ENCODE data around the gene GJB4.

The GJB4 gene

GRCh38 chr1:34777519-34778321 lies 18.2 kb downstream of the GJB4 start:
- DNase-seq (ENCODE audit: low read depth in 2 of 2): no peak

GRCh38 chr1:34778381-34778780 lies 18.8 kb downstream of the GJB4 start:
- DNase-seq (ENCODE audit: low read depth in 2 of 2): no peak

- DNase-seq (ENCODE audit: low read depth in 2 of 2): no peak
These were observed 19.5 kb downstream of the GJB4 start for GRCh38 chr1:34779005-34779404.

DNA sequence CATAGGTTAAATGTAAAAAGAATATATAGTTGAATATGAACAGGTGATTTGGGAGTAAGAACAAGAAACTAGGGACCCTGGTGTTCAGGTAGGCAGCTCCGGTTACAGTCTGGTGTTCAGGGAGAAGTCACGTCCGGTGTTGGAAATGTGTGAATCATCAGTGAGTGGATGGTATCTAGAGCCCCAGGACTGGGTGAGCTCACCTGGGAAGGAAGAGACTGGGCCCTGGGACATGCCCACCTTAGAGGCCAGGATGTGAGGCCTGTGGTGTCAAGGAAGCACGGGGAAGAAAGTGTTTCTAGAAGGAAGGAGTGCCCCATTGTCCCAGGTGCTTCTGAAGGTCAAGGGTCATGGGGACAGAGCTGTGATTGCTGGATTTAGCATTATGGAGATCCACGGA lies 20.0 kb downstream of the GJB4 start:
- DNase-seq (ENCODE audit: low read depth in 2 of 2): no peak

DNA sequence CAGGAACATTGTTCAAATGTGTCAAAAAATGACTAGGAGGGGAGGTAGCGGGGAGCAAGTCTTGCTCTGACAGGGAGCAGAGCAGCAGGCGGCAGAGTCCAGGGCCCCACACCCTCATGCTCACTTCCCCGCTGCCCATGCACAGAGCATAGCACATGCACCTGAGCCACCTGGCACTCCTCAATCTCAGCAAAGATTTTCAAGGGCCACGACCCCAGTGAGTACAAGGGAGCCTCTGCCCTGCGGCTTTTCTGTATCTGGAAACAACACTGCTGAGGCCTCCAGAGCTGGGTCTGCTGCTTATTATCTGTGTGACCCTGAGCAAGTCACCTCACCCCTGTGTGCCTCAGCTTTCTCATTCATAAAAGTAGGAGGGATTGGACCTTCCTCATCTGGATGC lies 20.4 kb downstream of the GJB4 start:
- DNase-seq (ENCODE audit: low read depth in 2 of 2): no peak

DNA sequence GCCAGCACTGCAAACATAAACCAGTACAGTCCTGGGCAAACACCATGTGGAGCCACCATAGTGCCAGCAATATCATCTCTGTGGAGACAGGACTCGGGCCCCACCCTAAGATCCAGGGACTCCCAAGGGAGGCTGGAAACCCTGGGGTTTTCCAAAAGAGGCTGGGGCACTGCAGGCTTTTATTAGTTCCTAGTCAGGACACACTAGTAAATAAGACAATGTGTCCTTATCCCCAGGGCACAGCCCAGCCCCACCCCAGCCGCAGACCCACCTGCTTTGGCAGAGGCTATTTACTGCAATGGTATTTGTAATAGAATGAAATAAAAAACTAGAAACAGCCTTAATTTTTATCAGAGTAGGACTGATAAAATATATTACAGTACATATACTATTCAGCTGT lies 21.0 kb downstream of the GJB4 start:
- DNase-seq (ENCODE audit: low read depth in 2 of 2): no peak

DNA sequence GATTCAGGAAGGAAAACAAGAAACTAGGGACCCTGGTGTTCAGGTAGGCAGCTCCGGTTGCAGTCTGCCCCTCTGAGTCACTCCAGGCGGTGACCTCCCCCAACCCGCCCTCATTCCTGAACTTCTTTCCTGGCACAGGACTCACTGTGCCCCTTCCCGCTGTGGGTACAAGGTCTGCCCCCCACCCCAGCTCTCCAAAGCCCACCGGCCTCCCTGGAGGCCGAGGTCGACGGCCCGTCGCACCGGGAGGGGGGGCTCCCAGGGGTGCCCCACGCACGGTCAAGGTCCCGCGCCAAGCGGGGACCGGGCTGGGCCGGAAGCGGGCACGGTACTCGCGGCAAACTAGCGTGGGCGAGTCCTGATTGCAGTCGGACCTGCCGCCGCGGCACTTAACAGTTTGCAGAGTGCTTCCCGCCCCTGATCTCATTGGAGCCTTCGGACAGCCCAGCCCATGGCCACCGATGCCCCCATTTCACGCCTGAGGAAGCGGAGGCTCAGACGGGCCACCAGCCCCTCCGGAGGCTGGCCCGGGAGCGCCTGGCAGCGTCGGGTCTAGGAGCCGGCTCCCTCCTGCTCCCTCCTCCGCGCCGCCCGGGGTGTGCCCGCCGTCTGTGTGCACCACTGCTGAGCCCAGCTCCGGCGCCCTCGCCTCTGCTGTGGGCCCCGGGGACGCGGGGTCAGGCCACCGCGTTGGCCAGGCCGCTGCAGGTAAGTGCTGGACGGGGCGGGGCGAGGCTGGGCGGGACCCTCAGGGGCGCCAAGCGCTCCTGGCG lies 21.7 kb downstream of the GJB4 start, which contains the start of gene GJB3:
GJB3 (plus strand) TSS at position 144 of the 773 bp plus-strand sequence. CDS start 3,549 bp downstream, outside the sequence.
- DNase-seq (ENCODE audit: low read depth in 2 of 2): no peak

DNA sequence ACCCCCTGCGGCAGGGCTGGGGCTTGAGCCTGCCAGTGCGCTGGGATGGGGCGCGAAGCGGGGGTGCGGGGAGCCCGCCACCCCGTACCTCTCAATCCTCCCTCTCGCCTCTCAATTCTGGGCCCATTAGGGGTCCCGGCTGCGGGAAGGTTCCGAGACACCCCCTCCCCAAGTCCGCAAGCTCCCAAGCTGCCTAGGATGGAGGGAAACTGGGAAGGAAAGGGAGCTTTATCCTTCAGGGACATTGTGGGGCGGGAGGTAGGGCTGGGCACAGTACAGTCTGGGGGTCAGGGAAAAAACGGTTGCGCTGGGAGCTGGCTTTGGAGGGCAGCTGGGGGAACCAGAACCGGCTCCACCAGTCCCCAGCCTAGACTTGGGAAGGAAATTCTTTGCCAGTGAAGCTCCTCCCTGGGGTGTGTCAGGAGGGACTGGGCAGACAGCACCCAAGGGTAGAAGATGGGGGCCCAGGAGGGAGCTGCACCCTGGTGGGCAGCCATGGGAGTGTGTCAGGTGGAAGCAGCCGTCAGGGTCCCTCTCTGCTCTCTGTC lies 22.4 kb downstream of the GJB4 start:
- no peak for DNase-seq (ENCODE audit: low read depth in 2 of 2)

DNA sequence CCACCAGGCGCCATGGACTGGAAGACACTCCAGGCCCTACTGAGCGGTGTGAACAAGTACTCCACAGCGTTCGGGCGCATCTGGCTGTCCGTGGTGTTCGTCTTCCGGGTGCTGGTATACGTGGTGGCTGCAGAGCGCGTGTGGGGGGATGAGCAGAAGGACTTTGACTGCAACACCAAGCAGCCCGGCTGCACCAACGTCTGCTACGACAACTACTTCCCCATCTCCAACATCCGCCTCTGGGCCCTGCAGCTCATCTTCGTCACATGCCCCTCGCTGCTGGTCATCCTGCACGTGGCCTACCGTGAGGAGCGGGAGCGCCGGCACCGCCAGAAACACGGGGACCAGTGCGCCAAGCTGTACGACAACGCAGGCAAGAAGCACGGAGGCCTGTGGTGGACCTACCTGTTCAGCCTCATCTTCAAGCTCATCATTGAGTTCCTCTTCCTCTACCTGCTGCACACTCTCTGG lies 25.2 kb downstream of the GJB4 start:
- DNase-seq (ENCODE audit: low read depth in 2 of 2): no peak

GRCh38 chr1:34785231-34785874 lies 25.8 kb downstream of the GJB4 start:
- DNase-seq (ENCODE audit: low read depth in 2 of 2): no peak

- no peak for DNase-seq (ENCODE audit: low read depth in 2 of 2)
These were observed 26.4 kb downstream of the GJB4 start for GRCh38 chr1:34785875-34786470.

GRCh38 chr1:34786521-34787325 lies 27.2 kb downstream of the GJB4 start:
- DNase-seq (ENCODE audit: low read depth in 2 of 2): peak; percentile 23 to 53

- DNase-seq (ENCODE audit: low read depth in 2 of 2): no peak
These were observed 28.2 kb downstream of the GJB4 start for GRCh38 chr1:34787461-34788420.

DNA sequence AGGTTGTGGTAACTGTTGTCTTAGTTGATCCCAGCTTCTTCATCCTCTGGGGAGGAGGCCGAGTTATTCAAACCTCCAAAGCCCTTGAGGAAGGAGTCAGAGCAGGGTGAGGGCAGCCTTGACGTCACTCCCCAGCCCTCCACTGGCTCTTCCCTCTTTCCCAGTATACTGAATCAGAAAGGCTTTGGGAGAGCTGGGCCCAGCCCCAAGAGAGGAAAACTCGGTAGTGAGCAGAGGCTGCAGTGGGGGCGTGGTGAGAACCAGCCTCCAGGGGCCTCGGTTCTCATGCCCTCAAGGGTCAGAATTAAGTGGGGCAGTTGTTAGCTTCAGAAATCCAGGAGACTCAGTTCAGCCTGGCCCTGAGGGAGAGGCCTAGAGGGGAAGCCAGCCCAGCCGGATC lies 31.4 kb downstream of the GJB4 start:
- no peak for DNase-seq (ENCODE audit: low read depth in 2 of 2)

GRCh38 chr1:34792424-34792823 lies 32.9 kb downstream of the GJB4 start:
- DNase-seq (ENCODE audit: low read depth in 2 of 2): no peak

GRCh38 chr1:34792868-34793727 lies 33.6 kb downstream of the GJB4 start, which contains the start of gene GJA4:
TSS of gene GJA4 (plus strand) at chr1:34792999. CDS start at chr1:34794214, 1,215 bp downstream.
- no peak for DNase-seq (ENCODE audit: low read depth in 2 of 2)

- DNase-seq (ENCODE audit: low read depth in 2 of 2): no peak
These were observed 34.7 kb downstream of the GJB4 start for GRCh38 chr1:34794001-34794789.

- DNase-seq (ENCODE audit: low read depth in 2 of 2): no peak
These were observed 35.2 kb downstream of the GJB4 start for GRCh38 chr1:34794790-34795180.

Measured in stimulated activated CD8-positive, alpha-beta memory T cell treated with anti-CD3 and anti-CD28 coated beads, Interleukin-2, amount 100 ng/mL, for 48 hours (primary cell).